GM18498 (cell line): Measurements from ENCODE around the gene TRPM8.
"Not testable (repeated sequence)": the region's sequence is repeated elsewhere in the genome, so short reads cannot be mapped to it uniquely, and the experiment has no call there.

ENCODE experiments used
- ATAC-seq: cut with Tn5 transposase; IDR thresholded peaks from one replicate; pipeline ENCODE4 v1.9.1; 2021; ENCODE audit warnings: mild to moderate bottlenecking, moderate library complexity; ENCODE audit not compliant: unreplicated experiment

TRPM8 gene

GRCh38 chr2:233917116-233917515, at the start of gene TRPM8:
TSS of gene TRPM8 (plus strand) at chr2:233917373. CDS start at chr2:233926538, 9,165 bp downstream.
- no peak for ATAC-seq

GRCh38 chr2:233867993-233868532, 49.1 kb upstream of the TRPM8 start, which contains the start of gene MSL3B:
TSS of gene MSL3B (minus strand) at chr2:233868386.
- peak; percentile 72 for ATAC-seq

- no peak for ATAC-seq
Measured at GRCh38 chr2:233871432-233871831, 45.7 kb upstream of the TRPM8 start.

GRCh38 chr2:233872125-233872524, 45.0 kb upstream of the TRPM8 start:
- ATAC-seq = not testable (repeated sequence)

GRCh38 chr2:233882353-233882752, 34.8 kb upstream of the TRPM8 start:
- ATAC-seq = no peak

GRCh38 chr2:233892793-233893192, 24.4 kb upstream of the TRPM8 start:
- ATAC-seq = no peak

GRCh38 chr2:233896253-233896652, 20.9 kb upstream of the TRPM8 start:
- not testable (repeated sequence) for ATAC-seq

GRCh38 chr2:233901367-233901766, 15.8 kb upstream of the TRPM8 start:
- no peak for ATAC-seq

GRCh38 chr2:233901884-233902283, 15.3 kb upstream of the TRPM8 start:
- ATAC-seq = no peak

- no peak for ATAC-seq
Measured at GRCh38 chr2:233905945-233906344, 11.2 kb upstream of the TRPM8 start.

GRCh38 chr2:233907627-233908026, 9.5 kb upstream of the TRPM8 start:
- ATAC-seq = no peak

- ATAC-seq = no peak
Measured at GRCh38 chr2:233912691-233913423, 4.3 kb upstream of the TRPM8 start.

- no peak for ATAC-seq
Measured at GRCh38 chr2:233915128-233915527, 2.0 kb upstream of the TRPM8 start.

- no peak for ATAC-seq
Measured at GRCh38 chr2:233919319-233919718, 2.1 kb downstream of the TRPM8 start.

GRCh38 chr2:233919938-233920337, 2.8 kb downstream of the TRPM8 start:
- ATAC-seq = no peak

GRCh38 chr2:233922471-233922870, 5.3 kb downstream of the TRPM8 start:
- ATAC-seq = no peak

- no peak for ATAC-seq
Measured at GRCh38 chr2:233925402-233925801, 8.2 kb downstream of the TRPM8 start.

GRCh38 chr2:233926806-233927205, 9.6 kb downstream of the TRPM8 start:
- ATAC-seq = no peak

- no peak for ATAC-seq
Measured at GRCh38 chr2:233928594-233929351, 11.6 kb downstream of the TRPM8 start.

GRCh38 chr2:233929352-233930022, 12.3 kb downstream of the TRPM8 start:
- no peak for ATAC-seq

GRCh38 chr2:233934524-233934923, 17.4 kb downstream of the TRPM8 start:
- no peak for ATAC-seq
